Renal cortical epithelial cell (primary cell): Measurements from ENCODE around the gene E2F7. TPM values are rescaled to one million over a fixed set of nuclear protein-coding genes. Genes with fewer than 3 reads are reported as not detected.

Experiments used
- DNase-seq: peaks from one replicate; pipeline ENCODE4 v3.0.0-alpha.2; 2011; ENCODE audit warnings: low read depth
- total RNA-seq: library from RNA; depleted of rRNA; stranded (reverse); fragments of >200 nt; gene quantifications from 2 replicates; pipeline ENCODE4 v1.2.3, GENCODE V29; 2014

The E2F7 gene
- total RNA-seq, 1 donor from 2014 or later = 0.99 TPM

- DNase-seq = no peak
These were observed 45.4 kb downstream of the E2F7 start for GRCh38 chr12:77019920-77020319.

- no peak for DNase-seq
These were observed 48.8 kb downstream of the E2F7 start for GRCh38 chr12:77016606-77017005.

- DNase-seq = no peak
These were observed 52.3 kb downstream of the E2F7 start for GRCh38 chr12:77013091-77013490.

GRCh38 chr12:77010691-77011548 lies 54.4 kb downstream of the E2F7 start:
- peak; percentile 68 for DNase-seq

- DNase-seq = no peak
These were observed 57.9 kb downstream of the E2F7 start for GRCh38 chr12:77007476-77007875.

- no peak for DNase-seq
These were observed 59.7 kb downstream of the E2F7 start for GRCh38 chr12:77005611-77006098.

GRCh38 chr12:77003914-77004313 lies 61.5 kb downstream of the E2F7 start:
- DNase-seq = no peak

GRCh38 chr12:77003246-77003645 lies 62.1 kb downstream of the E2F7 start:
- no peak for DNase-seq

GRCh38 chr12:77002382-77002781 lies 63.0 kb downstream of the E2F7 start:
- no peak for DNase-seq

- no peak for DNase-seq
These were observed 64.1 kb downstream of the E2F7 start for GRCh38 chr12:77001276-77001675.

GRCh38 chr12:76998908-76999556 lies 66.3 kb downstream of the E2F7 start:
- no peak for DNase-seq

- no peak for DNase-seq
These were observed 67.0 kb downstream of the E2F7 start for GRCh38 chr12:76998386-76998785.

- DNase-seq = no peak
These were observed 68.2 kb downstream of the E2F7 start for GRCh38 chr12:76997011-76997780.

GRCh38 chr12:76990716-76991115 lies 74.7 kb downstream of the E2F7 start:
- DNase-seq = no peak

- no peak for DNase-seq
These were observed 80.8 kb downstream of the E2F7 start for GRCh38 chr12:76984566-76984965.

GRCh38 chr12:76983420-76983819 lies 81.9 kb downstream of the E2F7 start:
- DNase-seq = no peak

GRCh38 chr12:76980196-76980595 lies 85.2 kb downstream of the E2F7 start:
- DNase-seq = no peak

- DNase-seq = peak; percentile 40
These were observed 88.5 kb downstream of the E2F7 start for GRCh38 chr12:76976777-76977382.
